AG09309 (cell line): ENCODE results near the gene UBE2K.
"Not testable (repeated sequence)": the region's sequence is repeated elsewhere in the genome, so short reads cannot be mapped to it uniquely, and the experiment has no call there.

ENCODE experiments used
- DNase-seq: peaks from one replicate; pipeline ENCODE4 v3.0.0-alpha.2; 2010; ENCODE audit warnings: low read depth
- H3K4me3 ChIP-seq: 2 replicates; pipeline ENCODE4 v1.5.1; 2011; ENCODE audit warnings: mild to moderate bottlenecking, low read depth, low read length, moderate library complexity; ENCODE audit not compliant: control insufficient read depth
- CTCF ChIP-seq: IDR thresholded peaks from 2 replicates; pipeline ENCODE4 v1.5.1; 2011; ENCODE audit warnings: mild to moderate bottlenecking, low read depth, low read length, inconsistent platforms; ENCODE audit not compliant: insufficient read depth, control insufficient read depth; ENCODE audit errors: missing control alignments

Gene UBE2K

GRCh38 chr4:39689970-39690369 lies 8.0 kb upstream of the UBE2K start:
- no peak for TF ChIP-seq CTCF
- H3K4me3 ChIP-seq = no peak overlapping the region
- DNase-seq = no peak

- TF ChIP-seq CTCF = no peak
- no peak for DNase-seq
- peak overlapping the region; percentile 92 for H3K4me3 ChIP-seq
Measured at GRCh38 chr4:39698424-39699009, 581 bp downstream of the UBE2K start.

- DNase-seq = no peak
- peak overlapping the region; percentile 22 for H3K4me3 ChIP-seq
- TF ChIP-seq CTCF = no peak
Measured at GRCh38 chr4:39699687-39700409, 1.9 kb downstream of the UBE2K start.

GRCh38 chr4:39700554-39700953 lies 2.6 kb downstream of the UBE2K start:
- TF ChIP-seq CTCF = no peak
- H3K4me3 ChIP-seq = no peak overlapping the region; the same call in 1 of the 2 replicates
- DNase-seq = no peak

- no peak for TF ChIP-seq CTCF
- no peak for DNase-seq
- no peak overlapping the region for H3K4me3 ChIP-seq
Measured at GRCh38 chr4:39702716-39703115, 4.8 kb downstream of the UBE2K start.

GRCh38 chr4:39704789-39705188 lies 6.9 kb downstream of the UBE2K start:
- H3K4me3 ChIP-seq, DNase-seq: not testable (repeated sequence)

- peak; percentile 47 for DNase-seq
- no peak overlapping the region for H3K4me3 ChIP-seq
- TF ChIP-seq CTCF = no peak
Measured at GRCh38 chr4:39706334-39706733, 8.4 kb downstream of the UBE2K start.
